Uterus (tissue), 4 donors: ENCODE data around the gene SLC39A6. TPM values are rescaled to one million over a fixed set of nuclear protein-coding genes. Genes with fewer than 3 reads are reported as not detected.
"Not testable (repeated sequence)": the region's sequence is repeated elsewhere in the genome, so short reads cannot be mapped to it uniquely, and the experiment has no call there.

ENCODE experiments used
- DNase-seq, 2 donors: peaks; one replicate each; pipeline ENCODE4 v3.0.0-alpha.2; 2019 to 2020
- H3K27ac ChIP-seq, 2 donors: fragments of 200-600 bp; sonication (generic); 1 replicate in 1 of 2; 2 replicates in 1 of 2; pipeline ENCODE4 v1.5.1; 2016 to 2018
- H3K27me3 ChIP-seq, 2 donors: fragments of 200-600 bp; sonication (generic); one replicate each; pipeline ENCODE4 v1.5.1; 2018 to 2019; ENCODE audit warnings: control low read depth in 1 of 2
- H3K36me3 ChIP-seq, 2 donors: fragments of 200-600 bp; sonication (generic); one replicate each; pipeline ENCODE4 v1.5.1; 2019; ENCODE audit warnings: control low read depth in 1 of 2
- H3K4me1 ChIP-seq, 2 donors: fragments of 200-600 bp; sonication (generic); one replicate each; pipeline ENCODE4 v1.5.1; 2018 to 2019; ENCODE audit warnings: control low read depth in 1 of 2
- H3K4me3 ChIP-seq, 2 donors: fragments of 200-600 bp; sonication (generic); 1 replicate in 1 of 2; 2 replicates in 1 of 2; pipeline ENCODE4 v1.5.1; 2018 to 2019; ENCODE audit warnings: mild to moderate bottlenecking in 1 of 2
- H3K9me3 ChIP-seq, 2 donors: fragments of 200-600 bp; sonication (generic); one replicate each; pipeline ENCODE4 v1.5.1; 2019; ENCODE audit warnings: control low read depth in 1 of 2
- POLR2A ChIP-seq, 2 donors: fragments of 450-650 bp; IDR thresholded peaks; one replicate each; pipeline ENCODE4 v1.6.1; 2016; ENCODE audit warnings: antibody characterized with exemption in 2 of 2, mild to moderate bottlenecking in 1 of 2, moderate library complexity in 1 of 2
- intact Hi-C: fragments of 100-400 bp; cut with DNase I; formaldehyde crosslinking; loops from one replicate; pipeline ENCODE4 v1.15.1; 2023; ENCODE audit warnings: low total_unique reads
- total RNA-seq, 4 donors: library from RNA; depleted of rRNA in 3 of 4; stranded (reverse); fragments of >200 nt in 3 of 4; gene quantifications; one replicate each; pipeline versions ENCODE4 v1.1.0 to v1.2.4, GENCODE V29; 2014 to 2023
- TF ChIP-seq, protein P1 (sequence below), 4 experiments: fragments of 200-600 bp in 2 of 4; fragments of 450-650 bp in 2 of 4; sonication (generic) in 2 of 4; IDR thresholded peaks; one replicate each; pipeline ENCODE4 v1.5.1; 2016 to 2019; ENCODE audit warnings: antibody characterized with exemption in 4 of 4, mild to moderate bottlenecking in 2 of 4, moderate library complexity in 1 of 4
- donor health status: DM: yes; HTN: yes; CAD: no.

The SLC39A6 gene
- total RNA-seq, 4 donors from 2014 or later = 7.7 to 90.6 (median 31.1) TPM

DNA sequence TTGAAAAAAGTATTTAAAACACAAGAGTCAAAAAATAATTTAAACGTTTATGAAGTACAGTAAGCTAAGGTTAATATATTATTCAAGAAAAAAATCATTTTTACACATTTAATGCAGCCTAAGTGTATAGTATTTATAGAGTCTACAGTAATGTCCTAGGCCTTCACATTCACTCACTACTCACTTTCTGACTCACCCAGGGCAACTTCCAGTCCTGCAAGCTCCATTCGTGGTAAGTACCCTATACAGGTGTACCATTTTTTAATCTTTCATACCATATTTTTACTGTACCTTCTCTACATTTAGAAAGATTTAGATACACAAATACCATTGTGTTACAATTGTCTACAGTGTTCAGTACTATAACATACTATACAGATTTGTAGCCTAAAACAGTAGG is 40.9 kb downstream of the SLC39A6 start:
- no peaks in the 10 kb centered on the region for H3K36me3 ChIP-seq
- no peaks in the 10 kb centered on the region for H3K9me3 ChIP-seq
- no peak for DNase-seq
- intact Hi-C loops = loop anchor here (10.0 kb wide), 1 partner anchor 197 kb away; no protein-coding TSS in a partner anchor
- no peak overlapping the region for H3K4me3 ChIP-seq
- TF ChIP-seq POLR2A (IDR thresholded peaks at IDR 0.05) = no peak
- TF ChIP-seq, protein P1, sequence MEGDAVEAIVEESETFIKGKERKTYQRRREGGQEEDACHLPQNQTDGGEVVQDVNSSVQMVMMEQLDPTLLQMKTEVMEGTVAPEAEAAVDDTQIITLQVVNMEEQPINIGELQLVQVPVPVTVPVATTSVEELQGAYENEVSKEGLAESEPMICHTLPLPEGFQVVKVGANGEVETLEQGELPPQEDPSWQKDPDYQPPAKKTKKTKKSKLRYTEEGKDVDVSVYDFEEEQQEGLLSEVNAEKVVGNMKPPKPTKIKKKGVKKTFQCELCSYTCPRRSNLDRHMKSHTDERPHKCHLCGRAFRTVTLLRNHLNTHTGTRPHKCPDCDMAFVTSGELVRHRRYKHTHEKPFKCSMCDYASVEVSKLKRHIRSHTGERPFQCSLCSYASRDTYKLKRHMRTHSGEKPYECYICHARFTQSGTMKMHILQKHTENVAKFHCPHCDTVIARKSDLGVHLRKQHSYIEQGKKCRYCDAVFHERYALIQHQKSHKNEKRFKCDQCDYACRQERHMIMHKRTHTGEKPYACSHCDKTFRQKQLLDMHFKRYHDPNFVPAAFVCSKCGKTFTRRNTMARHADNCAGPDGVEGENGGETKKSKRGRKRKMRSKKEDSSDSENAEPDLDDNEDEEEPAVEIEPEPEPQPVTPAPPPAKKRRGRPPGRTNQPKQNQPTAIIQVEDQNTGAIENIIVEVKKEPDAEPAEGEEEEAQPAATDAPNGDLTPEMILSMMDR (IDR thresholded peaks at IDR 0.05) = no peak
- no peaks in the 10 kb centered on the region for H3K27me3 ChIP-seq
- H3K27ac ChIP-seq = no peak overlapping the region
- H3K4me1 ChIP-seq = no peaks in the 10 kb centered on the region

DNA sequence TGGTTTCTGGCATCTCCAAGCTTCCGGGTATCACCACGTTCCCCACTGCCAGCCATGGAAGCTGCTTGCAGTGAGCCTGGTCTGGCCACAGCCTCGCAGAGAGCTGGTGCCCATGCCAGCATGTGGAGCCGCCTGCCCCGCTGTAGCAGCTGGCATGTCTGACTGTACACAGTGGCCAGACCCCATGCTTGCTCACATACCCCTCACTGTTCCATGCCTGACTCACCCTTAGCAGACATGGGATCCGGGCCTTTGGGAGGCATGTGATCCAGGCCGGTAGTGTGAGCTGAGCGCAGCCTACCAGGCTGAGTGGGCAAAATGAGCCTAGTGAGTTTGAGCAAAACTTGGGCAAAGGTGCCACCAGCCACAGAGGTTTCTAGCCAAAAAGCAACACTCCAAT is 43.0 kb downstream of the SLC39A6 start:
- Histone ChIP-seq H3K27me3 (no peaks in the 10 kb centered on the region), H3K36me3 (no peaks in the 10 kb centered on the region), H3K9me3 (no peaks in the 10 kb centered on the region), H3K4me3 (no peak overlapping the region), H3K27ac (no peak overlapping the region), H3K4me1 (no peaks in the 10 kb centered on the region)
- no peak for TF ChIP-seq POLR2A (IDR thresholded peaks at IDR 0.05)
- TF ChIP-seq, protein P1 (IDR thresholded peaks at IDR 0.05) = no peak
- DNase-seq = no peak
- intact Hi-C loops = loop anchor here (10.0 kb wide), 1 partner anchor 199 kb away; no protein-coding TSS in a partner anchor

DNA sequence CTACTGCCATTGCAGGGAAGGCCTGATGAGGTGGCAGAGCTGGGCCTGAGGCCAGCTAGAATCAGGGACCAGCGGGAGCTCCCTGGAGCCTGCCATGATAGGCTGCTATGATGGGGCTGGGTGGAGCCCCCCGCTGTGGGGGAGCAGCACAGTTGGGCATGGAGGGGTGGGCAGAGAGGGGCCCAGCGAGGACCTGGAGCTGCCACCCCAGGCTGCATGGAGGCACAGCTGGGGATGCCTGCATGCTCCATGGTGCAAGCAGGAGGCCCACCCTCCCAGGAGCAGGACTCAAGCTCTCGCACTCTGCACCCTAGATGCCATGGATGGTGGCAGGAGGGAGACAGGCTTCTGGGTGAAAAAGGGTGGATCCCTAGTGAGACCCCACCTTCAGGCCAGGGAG is 43.9 kb downstream of the SLC39A6 start:
- no peak overlapping the region for H3K4me3 ChIP-seq

DNA sequence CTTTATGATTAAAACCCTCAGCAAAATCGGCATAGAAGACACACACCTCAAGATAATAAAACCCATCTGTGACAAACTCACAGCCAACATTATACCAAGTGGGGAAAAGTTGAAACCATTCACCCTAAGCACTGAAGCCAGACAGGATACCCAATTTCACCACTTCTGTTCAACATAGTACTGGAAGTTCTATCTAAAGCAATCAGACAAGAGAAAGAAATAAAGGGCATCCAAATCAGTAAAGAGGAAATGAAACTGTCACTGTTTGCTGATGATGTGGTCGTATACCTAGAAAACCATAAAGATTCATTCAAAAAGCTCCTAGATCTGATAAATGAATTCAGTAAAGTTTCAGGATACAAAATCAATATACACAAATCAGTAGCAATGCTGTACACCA is 45.4 kb downstream of the SLC39A6 start:
- no peaks in the 10 kb centered on the region for H3K4me1 ChIP-seq
- TF ChIP-seq POLR2A (IDR thresholded peaks at IDR 0.05) = no peak
- TF ChIP-seq, protein P1 (IDR thresholded peaks at IDR 0.05) = no peak
- DNase-seq = no peak
- no peaks in the 10 kb centered on the region for H3K27me3 ChIP-seq
- no peaks in the 10 kb centered on the region for H3K9me3 ChIP-seq
- intact Hi-C loops = loop anchor here (10.0 kb wide), 1 partner anchor 201 kb away; no protein-coding TSS in a partner anchor
- H3K4me3 ChIP-seq = no peak overlapping the region
- no peak overlapping the region for H3K27ac ChIP-seq
- H3K36me3 ChIP-seq = no peaks in the 10 kb centered on the region

More for the DNA sequence above, 43.9 kb downstream of the SLC39A6 start:
- no peaks in the 10 kb centered on the region for H3K9me3 ChIP-seq
- no peaks in the 10 kb centered on the region for H3K27me3 ChIP-seq
- H3K4me1 ChIP-seq = no peaks in the 10 kb centered on the region
- no peaks in the 10 kb centered on the region for H3K36me3 ChIP-seq
- intact Hi-C loops = loop anchor here (10.0 kb wide), 1 partner anchor 200 kb away; no protein-coding TSS in a partner anchor
- no peak overlapping the region for H3K27ac ChIP-seq
- TF ChIP-seq, protein P1 (IDR thresholded peaks at IDR 0.05) = no peak
- DNase-seq = no peak

DNA sequence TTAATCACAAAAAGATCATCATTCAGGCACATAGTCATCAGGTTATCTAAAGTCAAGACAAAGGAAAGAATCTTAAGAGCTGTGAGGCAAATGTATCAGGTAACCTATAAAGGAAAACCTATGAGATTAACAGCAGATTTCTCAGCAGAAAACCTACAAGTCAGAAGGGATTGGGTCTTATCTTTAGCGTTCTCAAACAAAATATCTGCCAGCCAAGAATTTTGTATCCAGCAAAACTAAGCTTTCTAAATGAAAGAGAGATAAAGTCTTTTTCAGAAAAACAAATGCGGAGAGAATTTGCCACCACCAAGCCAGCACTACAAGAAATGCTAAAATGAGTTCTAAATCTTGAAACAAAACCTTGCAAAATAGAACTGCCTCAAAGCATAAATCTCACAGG is 48.0 kb downstream of the SLC39A6 start:
- H3K4me1 ChIP-seq, H3K27ac ChIP-seq, H3K4me3 ChIP-seq, H3K9me3 ChIP-seq, H3K36me3 ChIP-seq, H3K27me3 ChIP-seq, DNase-seq: not testable (repeated sequence)
- intact Hi-C loops = loop anchor here (10.0 kb wide), 1 partner anchor 204 kb away; no protein-coding TSS in a partner anchor
